Caco-2 (cell line): ENCODE data around the gene ARID2. TPM values are rescaled to one million over a fixed set of nuclear protein-coding genes. Genes with fewer than 3 reads are reported as not detected.

Experiments
- BruUV-seq: library from RNA; stranded (reverse); fragments of 400-500 nt; replicated peaks from 2 replicates; lab custom pipeline; 2021; lab: Mats Ljungman, UMichigan
- CTCF ChIA-PET: fragments of 300-600 bp; sonication (Branson Sonifier 250); formaldehyde crosslinking; loops from one replicate; lab custom pipeline; 2022; ENCODE audit warnings: antibody characterized with exemption; lab: Charles Lee
- POLR2A ChIA-PET: fragments of 300-600 bp; sonication (Branson Sonifier 250); formaldehyde crosslinking; loops from one replicate; lab custom pipeline; 2022; ENCODE audit warnings: antibody characterized with exemption; lab: Charles Lee
- DNase-seq, 2 experiments: peaks; one replicate each; pipeline versions ENCODE4 v3.0.0 to v3.0.0-alpha.2; 2020 to 2022
- H3K27me3 ChIP-seq: replicated peaks from 2 replicates; pipeline ENCODE4 v1.6.0; 2011; ENCODE audit warnings: low read length; ENCODE audit not compliant: control insufficient read depth, insufficient read depth
- H3K36me3 ChIP-seq: 2 replicates; pipeline ENCODE4 v1.5.1; 2011; ENCODE audit warnings: low read length; ENCODE audit not compliant: control insufficient read depth, insufficient read depth
- H3K4me1 ChIP-seq: fragments of 250-450 bp; sonication (Bioruptor Pico); 2 replicates; pipeline ENCODE4 v1.5.1; 2020; ENCODE audit warnings: mild to moderate bottlenecking
- H3K4me3 ChIP-seq: 2 replicates; pipeline ENCODE4 v1.5.1; 2011; ENCODE audit warnings: low read depth, mild to moderate bottlenecking, control low read depth, low read length
- H3K9me3 ChIP-seq: fragments of 250-450 bp; sonication (Bioruptor Pico); 2 replicates; pipeline ENCODE4 v1.5.1; 2020; ENCODE audit warnings: mild to moderate bottlenecking, moderate library complexity
- H3K27ac Mint-ChIP-seq: one replicate; pipeline ENCODE4 v1.8.0; 2022; ENCODE audit warnings: mixed read lengths; ENCODE audit not compliant: unreplicated experiment
- H3K27me3 Mint-ChIP-seq: one replicate; pipeline ENCODE4 v1.8.0; 2022; ENCODE audit warnings: mixed read lengths; ENCODE audit not compliant: insufficient read depth, unreplicated experiment
- H3K36me3 Mint-ChIP-seq: one replicate; pipeline ENCODE4 v1.8.0; 2022; ENCODE audit warnings: mild to moderate bottlenecking, mixed read lengths; ENCODE audit not compliant: insufficient read depth, unreplicated experiment
- H3K4me1 Mint-ChIP-seq: one replicate; pipeline ENCODE4 v1.8.0; 2022; ENCODE audit warnings: low read depth, mixed read lengths; ENCODE audit not compliant: unreplicated experiment
- H3K4me3 Mint-ChIP-seq: one replicate; pipeline ENCODE4 v1.8.0; 2022; ENCODE audit warnings: mild to moderate bottlenecking, moderate library complexity, mixed read lengths; ENCODE audit not compliant: unreplicated experiment
- H3K9me3 Mint-ChIP-seq: one replicate; pipeline ENCODE4 v1.8.0; 2022; ENCODE audit warnings: mixed read lengths; ENCODE audit not compliant: unreplicated experiment
- CTCF ChIP-seq, 2 experiments: fragments of 200-600 bp in 1 of 2; IDR thresholded peaks; 1 replicate in 1 of 2; 2 replicates in 1 of 2; pipeline versions ENCODE4 v1.5.1 to v1.8.0; 2011 to 2022; ENCODE audit warnings: antibody characterized with exemption in 1 of 2, control low read depth in 1 of 2, inconsistent platforms in 1 of 2, low read depth in 1 of 2, low read length in 1 of 2, mild to moderate bottlenecking in 1 of 2, moderate library complexity in 1 of 2; ENCODE audit not compliant: insufficient read depth in 1 of 2, severe bottlenecking in 1 of 2, unreplicated experiment in 1 of 2
- intact Hi-C: fragments of 100-400 bp; cut with micrococcal nuclease; formaldehyde crosslinking; loops from one replicate; pipeline ENCODE4 v1.10.0; 2022; ENCODE audit not compliant: unreplicated experiment
- total RNA-seq: library from RNA; stranded (reverse); gene quantifications from 2 replicates; pipeline ENCODE4 v1.2.3, GENCODE V29; 2022

Gene ARID2
- total RNA-seq, 1 experiment from 2014 or later: 53.9 TPM

- no peaks in the 10 kb centered on the region for H3K9me3 Mint-ChIP-seq
- TF ChIP-seq CTCF (IDR thresholded peaks at IDR 0.05; ENCODE audit: insufficient read depth in 1 of 2, low read depth in 1 of 2, low read length in 1 of 2, severe bottlenecking in 1 of 2, unreplicated experiment in 1 of 2): no peak
- ChIA-PET CTCF (interaction anchor here (0.6 kb wide), 1 partner anchor 329 kb away, joined by 4 read pairs; no protein-coding TSS in a partner anchor), POLR2A (no interaction called here)
- H3K36me3 Mint-ChIP-seq: peaks cover 31% of the 10 kb centered on the region
- intact Hi-C loops: no loop called here
- no peaks in the 10 kb centered on the region for H3K27me3 Mint-ChIP-seq
- BruUV-seq: no TSS peak
- H3K27ac Mint-ChIP-seq: no peak overlapping the region
- no peak for DNase-seq
- Histone ChIP-seq H3K36me3 (peaks cover 1% of the 10 kb centered on the region), H3K4me1 (no peaks in the 10 kb centered on the region), H3K4me3 (no peak overlapping the region), H3K9me3 (0 out of 2 replicates have a peak, but pooled peaks cover 3% of the 10 kb centered on the region), H3K27me3 (no peaks in the 10 kb centered on the region)
- no peaks in the 10 kb centered on the region for H3K4me1 Mint-ChIP-seq
- no peak overlapping the region for H3K4me3 Mint-ChIP-seq
These were observed 158.0 kb downstream of the ARID2 start for GRCh38 chr12:45887544-45887943.

GRCh38 chr12:45890276-45890675 lies 160.8 kb downstream of the ARID2 start:
- H3K4me1 Mint-ChIP-seq: no peaks in the 10 kb centered on the region
- H3K27me3 Mint-ChIP-seq: no peaks in the 10 kb centered on the region
- CTCF ChIA-PET: no interaction called here
- no peak overlapping the region for H3K27ac Mint-ChIP-seq
- DNase-seq: no peak
- Histone ChIP-seq H3K4me3 (no peak overlapping the region), H3K27me3 (no peaks in the 10 kb centered on the region), H3K36me3 (peaks cover 2% of the 10 kb centered on the region), H3K9me3 (no peaks in the 10 kb centered on the region), H3K4me1 (no peaks in the 10 kb centered on the region)
- intact Hi-C loops: no loop called here
- POLR2A ChIA-PET: no interaction called here
- BruUV-seq: no TSS peak
- no peak overlapping the region for H3K4me3 Mint-ChIP-seq
- no peak for TF ChIP-seq CTCF (IDR thresholded peaks at IDR 0.05; ENCODE audit: insufficient read depth in 1 of 2, low read depth in 1 of 2, low read length in 1 of 2, severe bottlenecking in 1 of 2, unreplicated experiment in 1 of 2)
- H3K36me3 Mint-ChIP-seq: peaks cover 49% of the 10 kb centered on the region
- no peaks in the 10 kb centered on the region for H3K9me3 Mint-ChIP-seq

GRCh38 chr12:45893240-45893639 lies 163.7 kb downstream of the ARID2 start:
- no peaks in the 10 kb centered on the region for H3K9me3 ChIP-seq
- CTCF ChIA-PET: no interaction called here
- H3K36me3 Mint-ChIP-seq: peaks cover 47% of the 10 kb centered on the region

More at GRCh38 chr12:45893240-45893639, 163.7 kb downstream of the ARID2 start:
- Mint-ChIP-seq H3K27ac (no peak overlapping the region), H3K4me3 (no peak overlapping the region), H3K27me3 (no peaks in the 10 kb centered on the region), H3K4me1 (no peaks in the 10 kb centered on the region), H3K9me3 (no peaks in the 10 kb centered on the region)
- Histone ChIP-seq H3K27me3 (no peaks in the 10 kb centered on the region), H3K4me3 (no peak overlapping the region), H3K36me3 (peaks cover 3% of the 10 kb centered on the region), H3K4me1 (no peaks in the 10 kb centered on the region)
- intact Hi-C loops: no loop called here
- TF ChIP-seq CTCF (IDR thresholded peaks at IDR 0.05; ENCODE audit: insufficient read depth in 1 of 2, low read depth in 1 of 2, low read length in 1 of 2, severe bottlenecking in 1 of 2, unreplicated experiment in 1 of 2): peak in 1 of 2 experiments; percentile 22
- DNase-seq: no peak
- POLR2A ChIA-PET: no interaction called here
- no TSS peak for BruUV-seq
